NB4 (cell line): Measurements from ENCODE around the gene SLC43A3.

Experiments used
- CTCF ChIP-seq: IDR thresholded peaks from one replicate; pipeline ENCODE4 v1.5.1; 2012; ENCODE audit warnings: low read depth, low read length
- MYC ChIP-seq: IDR thresholded peaks from 2 replicates; pipeline ENCODE4 v1.6.1; 2011; ENCODE audit warnings: low read depth, low read length
- POLR2A ChIP-seq: IDR thresholded peaks from 2 replicates; pipeline ENCODE4 v1.6.1; 2011; ENCODE audit warnings: mild to moderate bottlenecking; ENCODE audit not compliant: insufficient read length; ENCODE audit errors: extremely low read depth

GRCh38 chr11:57421805-57422204, 5.1 kb downstream of the SLC43A3 start:
- no peak for TF ChIP-seq CTCF
- TF ChIP-seq POLR2A = no peak
- no peak for TF ChIP-seq MYC
